Spinal cord (tissue), 10 donors: ENCODE results near the gene ZBTB7C. TPM values are rescaled to one million over a fixed set of nuclear protein-coding genes. Genes with fewer than 3 reads are reported as not detected.
A peak's percentile ranks its signal among the peaks of the same experiment; 100 is the strongest.

Experiments used
- DNase-seq, 6 donors: peaks; one replicate each; pipeline versions ENCODE4 v3.0.0 to v3.0.0-alpha.2; 2013 to 2015; ENCODE audit warnings: low spot score in 6 of 6, low read depth in 4 of 6
- H3K27ac ChIP-seq: one replicate; pipeline ENCODE4 v1.5.1; 2013; ENCODE audit warnings: low read depth, low read length, control low read depth
- H3K27me3 ChIP-seq: one replicate; pipeline ENCODE4 v1.6.1; 2013; ENCODE audit warnings: low read length; ENCODE audit not compliant: control insufficient read depth, insufficient read depth
- H3K36me3 ChIP-seq: one replicate; pipeline ENCODE4 v1.6.1; 2013; ENCODE audit warnings: low read length; ENCODE audit not compliant: control insufficient read depth, insufficient read depth
- H3K4me1 ChIP-seq: one replicate; pipeline ENCODE4 v1.6.1; 2013; ENCODE audit warnings: low read length; ENCODE audit not compliant: control insufficient read depth, insufficient read depth
- H3K4me3 ChIP-seq: one replicate; pipeline ENCODE4 v1.5.1; 2013; ENCODE audit warnings: low read depth, low read length, control low read depth
- H3K9me3 ChIP-seq: one replicate; pipeline ENCODE4 v1.6.1; 2013; ENCODE audit warnings: low read length; ENCODE audit not compliant: control insufficient read depth, insufficient read depth
- WGBS: methylation state at CpG from one replicate; pipeline ENCODE4 v1.1.5; 2013; ENCODE audit warnings: missing lambda C conversion rate; ENCODE audit not compliant: insufficient coverage; 5-methylcytosine and 5-hydroxymethylcytosine counted together
- polyA plus RNA-seq, 2 donors: library from polyadenylated mRNA; unstranded; fragments of 120-200 nt; gene quantifications; one replicate each; pipeline ENCODE4 v1.2.1, GENCODE V29; 2013; ENCODE audit not compliant: insufficient read length in 2 of 2
- total RNA-seq, 2 donors: library from RNA; depleted of rRNA in 1 of 2; stranded (reverse); fragments of 120-200 nt in 1 of 2; fragments of >200 nt in 1 of 2; gene quantifications; one replicate each; pipeline versions ENCODE4 v1.2.3 to v1.2.4, GENCODE V29; 2013 to 2014
- donor health status: healthy.

The ZBTB7C gene
- total and polyA plus RNA-seq, 4 donors, result 7.6 to 15.7 (median 9.8) TPM

- H3K4me3 ChIP-seq, result no peak overlapping the region
- H3K4me1 ChIP-seq, result peaks cover 35% of the 10 kb centered on the region
- H3K36me3 ChIP-seq, result no peaks in the 10 kb centered on the region
- no peaks in the 10 kb centered on the region for H3K9me3 ChIP-seq
- WGBS, result 91% methylated on average over 10 of the region's 11 CpGs
- H3K27me3 ChIP-seq, result no peaks in the 10 kb centered on the region
- no peak for DNase-seq
- H3K27ac ChIP-seq, result no peak overlapping the region
Observed at GRCh38 chr18:48068916-48069445, 340.2 kb downstream of the ZBTB7C start.

DNA sequence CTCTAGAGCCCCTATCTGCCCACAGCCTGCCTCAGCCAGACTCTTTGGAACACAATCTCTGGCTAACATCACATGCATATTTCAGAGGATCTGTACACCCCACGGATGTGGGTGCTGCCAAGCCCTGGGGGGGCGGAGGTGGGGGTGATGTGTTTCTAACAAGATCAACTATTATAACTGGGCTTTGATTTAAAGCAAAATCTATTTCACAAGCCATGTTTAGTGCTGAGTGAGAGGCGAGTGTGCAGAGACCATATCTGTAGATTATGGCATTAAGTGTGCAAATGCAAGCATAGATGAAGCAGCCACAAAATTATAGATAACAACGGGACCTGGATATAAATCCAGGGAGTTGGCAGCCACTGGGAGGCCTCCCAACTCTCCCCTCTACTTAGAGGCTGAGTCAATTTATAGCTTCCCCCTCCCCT is 342.9 kb downstream of the ZBTB7C start:
- no peak overlapping the region for H3K27ac ChIP-seq
- no peaks in the 10 kb centered on the region for H3K27me3 ChIP-seq
- WGBS, result 0% methylated on average over 1 of the region's 4 CpGs
- no peaks in the 10 kb centered on the region for H3K9me3 ChIP-seq
- H3K36me3 ChIP-seq, result no peaks in the 10 kb centered on the region
- H3K4me1 ChIP-seq, result peaks cover 18% of the 10 kb centered on the region
- H3K4me3 ChIP-seq, result no peak overlapping the region
- peak in 2 of 6 donors; percentile 31 to 39 for DNase-seq

- no peak for DNase-seq
- 100% methylated on average over 1 of the region's 3 CpGs for WGBS
- Histone ChIP-seq H3K4me3 (no peak overlapping the region), H3K36me3 (no peaks in the 10 kb centered on the region), H3K27ac (no peak overlapping the region), H3K27me3 (no peaks in the 10 kb centered on the region), H3K9me3 (no peaks in the 10 kb centered on the region), H3K4me1 (peaks cover 22% of the 10 kb centered on the region)
Observed at GRCh38 chr18:48065601-48065995, 343.6 kb downstream of the ZBTB7C start.

- H3K4me3 ChIP-seq, result no peak overlapping the region
- 74% methylated on average over 3 of the region's 10 CpGs for WGBS
- DNase-seq, result no peak
- no peak overlapping the region for H3K27ac ChIP-seq
- no peaks in the 10 kb centered on the region for H3K9me3 ChIP-seq
- H3K36me3 ChIP-seq, result no peaks in the 10 kb centered on the region
- H3K4me1 ChIP-seq, result peaks cover 27% of the 10 kb centered on the region
- H3K27me3 ChIP-seq, result no peaks in the 10 kb centered on the region
Observed at GRCh38 chr18:48064978-48065600, 344.1 kb downstream of the ZBTB7C start.

GRCh38 chr18:48061781-48062570 is 347.2 kb downstream of the ZBTB7C start:
- Histone ChIP-seq H3K4me1 (peaks cover 33% of the 10 kb centered on the region), H3K4me3 (no peak overlapping the region), H3K9me3 (no peaks in the 10 kb centered on the region), H3K27me3 (no peaks in the 10 kb centered on the region), H3K36me3 (no peaks in the 10 kb centered on the region), H3K27ac (no peak overlapping the region)
- DNase-seq, result no peak
- 87% methylated on average over 6 of the region's 7 CpGs for WGBS

DNA sequence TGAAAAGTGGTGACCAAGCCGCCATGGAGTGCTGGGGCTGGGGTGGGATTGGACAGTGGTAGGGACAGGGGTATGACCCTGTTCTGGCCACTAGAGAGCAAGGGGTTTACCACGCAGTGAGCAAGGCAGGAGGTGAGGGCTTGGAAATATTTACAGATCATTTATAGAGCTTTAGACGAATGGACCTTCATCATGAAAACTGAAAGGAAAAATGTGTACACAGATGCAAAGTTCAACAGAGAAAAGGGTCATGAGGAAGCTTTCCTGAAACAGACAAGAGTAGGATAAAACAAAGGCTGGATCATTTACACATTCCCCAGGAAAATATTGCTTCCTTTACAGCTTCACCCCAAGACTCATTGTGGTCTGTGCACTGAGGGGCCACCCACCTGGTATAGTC is 348.2 kb downstream of the ZBTB7C start:
- Histone ChIP-seq H3K9me3 (no peaks in the 10 kb centered on the region), H3K27ac (peak overlapping the region; percentile 73), H3K4me1 (peaks cover 29% of the 10 kb centered on the region), H3K27me3 (no peaks in the 10 kb centered on the region), H3K4me3 (no peak overlapping the region), H3K36me3 (no peaks in the 10 kb centered on the region)
- 63% methylated on average over 3 of the region's 3 CpGs for WGBS
- DNase-seq, result no peak

DNA sequence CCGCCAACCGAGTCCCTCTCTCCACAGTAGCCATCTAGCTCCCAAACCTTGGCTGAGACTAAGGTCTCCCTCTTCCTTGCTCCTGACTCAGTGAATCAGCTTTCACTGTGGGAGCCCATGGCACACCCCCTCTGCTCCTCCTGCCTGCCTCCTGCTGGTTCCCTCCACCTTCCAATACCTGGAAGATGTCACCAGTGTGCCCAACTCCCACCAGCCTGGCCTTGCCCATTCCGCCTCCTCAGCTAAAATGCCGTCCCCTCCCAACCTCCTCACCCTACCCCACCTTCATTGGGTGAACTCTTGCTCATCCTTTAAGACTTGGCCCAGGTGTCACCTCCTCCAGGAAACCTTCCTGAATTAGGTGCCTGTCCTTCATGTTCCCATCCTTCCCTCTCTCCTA is 348.8 kb downstream of the ZBTB7C start:
- no peaks in the 10 kb centered on the region for H3K36me3 ChIP-seq
- H3K27me3 ChIP-seq, result no peaks in the 10 kb centered on the region
- 68% methylated on average over 4 of the region's 4 CpGs for WGBS
- no peak overlapping the region for H3K4me3 ChIP-seq
- peaks cover 23% of the 10 kb centered on the region for H3K4me1 ChIP-seq
- no peaks in the 10 kb centered on the region for H3K9me3 ChIP-seq
- DNase-seq, result no peak
- H3K27ac ChIP-seq, result peak overlapping the region; percentile 73

DNA sequence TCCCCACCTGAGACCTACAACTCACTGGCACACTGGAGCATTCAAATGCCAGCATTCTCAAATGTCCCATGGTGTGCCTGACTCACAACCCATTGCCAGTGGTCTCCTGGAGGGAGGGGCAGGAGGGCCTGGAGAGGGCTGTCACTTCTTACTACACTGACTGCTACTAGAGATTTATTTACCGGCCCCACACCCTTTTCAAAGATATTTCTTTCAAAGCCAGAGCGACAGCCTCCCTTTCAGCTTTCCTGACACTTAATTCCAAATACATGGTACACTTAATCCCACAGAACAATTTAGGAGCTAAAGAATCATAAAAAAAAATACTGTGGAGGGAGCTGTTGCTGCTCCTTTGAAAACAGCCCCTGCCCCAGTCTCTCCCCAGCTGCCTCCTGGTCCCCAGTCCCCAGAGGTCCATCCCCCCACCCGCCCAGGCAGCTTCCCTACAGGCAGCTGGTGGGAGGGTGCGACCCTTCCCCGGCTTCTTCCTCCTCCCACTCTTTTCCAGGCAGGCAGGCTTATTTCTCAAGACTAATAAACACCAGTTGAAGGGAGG is 349.6 kb downstream of the ZBTB7C start:
- Histone ChIP-seq H3K36me3 (no peaks in the 10 kb centered on the region), H3K4me3 (no peak overlapping the region)

GRCh38 chr18:48058486-48058885 is 350.7 kb downstream of the ZBTB7C start:
- no peak overlapping the region for H3K27ac ChIP-seq
- H3K4me1 ChIP-seq, result peaks cover 30% of the 10 kb centered on the region
- H3K36me3 ChIP-seq, result no peaks in the 10 kb centered on the region
- H3K4me3 ChIP-seq, result no peak overlapping the region
- 86% methylated on average over 4 of the region's 6 CpGs for WGBS
- H3K27me3 ChIP-seq, result no peaks in the 10 kb centered on the region
- DNase-seq, result no peak
- no peaks in the 10 kb centered on the region for H3K9me3 ChIP-seq

More for the DNA sequence above, 349.6 kb downstream of the ZBTB7C start:
- H3K9me3 ChIP-seq, result no peaks in the 10 kb centered on the region
- 0% methylated on average over 1 of the region's 5 CpGs for WGBS
- peak overlapping the region; percentile 73 for H3K27ac ChIP-seq
- peak in 2 of 6 donors; percentile 41 to 49 for DNase-seq
- no peaks in the 10 kb centered on the region for H3K27me3 ChIP-seq
- H3K4me1 ChIP-seq, result peaks cover 23% of the 10 kb centered on the region
